Glutamatergic neuron (in vitro differentiated cells): ENCODE data around the gene PCID2. TPM values are rescaled to one million over a fixed set of nuclear protein-coding genes. Genes with fewer than 3 reads are reported as not detected.
"Not testable (repeated sequence)": the region's sequence is repeated elsewhere in the genome, so short reads cannot be mapped to it uniquely, and the experiment has no call there.

Experiments
- DNase-seq: peaks from one replicate; pipeline ENCODE4 v3.0.0; 2022
- H3K27ac Mint-ChIP-seq: one replicate; pipeline ENCODE4 v1.8.0; 2020; ENCODE audit warnings: mild to moderate bottlenecking, mixed read lengths, inconsistent platforms; ENCODE audit not compliant: unreplicated experiment
- H3K27me3 Mint-ChIP-seq: one replicate; pipeline ENCODE4 v1.8.0; 2020; ENCODE audit warnings: mild to moderate bottlenecking, moderate library complexity, mixed read lengths, inconsistent platforms; ENCODE audit not compliant: unreplicated experiment
- H3K36me3 Mint-ChIP-seq: one replicate; pipeline ENCODE4 v1.8.0; 2020; ENCODE audit warnings: mild to moderate bottlenecking, mixed read lengths, inconsistent platforms; ENCODE audit not compliant: unreplicated experiment
- H3K4me1 Mint-ChIP-seq: one replicate; pipeline ENCODE4 v1.8.0; 2020; ENCODE audit warnings: mild to moderate bottlenecking, low read depth, mixed read lengths, inconsistent platforms; ENCODE audit not compliant: unreplicated experiment
- H3K4me3 Mint-ChIP-seq: one replicate; pipeline ENCODE4 v1.8.0; 2020; ENCODE audit warnings: mild to moderate bottlenecking, mixed read lengths, inconsistent platforms; ENCODE audit not compliant: unreplicated experiment
- H3K9me3 Mint-ChIP-seq: one replicate; pipeline ENCODE4 v1.8.0; 2020; ENCODE audit warnings: mild to moderate bottlenecking, moderate library complexity, mixed read lengths, inconsistent platforms; ENCODE audit not compliant: unreplicated experiment
- long read RNA-seq: library from polyadenylated mRNA; unstranded; transcript quantifications from one replicate; pipeline ENCODE4 v2.0.0, GENCODE V29; 2020; ENCODE audit not compliant: unreplicated experiment
- total RNA-seq: library from RNA; stranded (reverse); fragmentation: NEBNext Ultra II Directional; extraction: Animal tissue kit (Norgen Biotek cat#: 25700); gene quantifications from one replicate; pipeline ENCODE4 v1.2.1, GENCODE V29; 2021; ENCODE audit not compliant: unreplicated experiment
- TF ChIP-seq, protein P1 (sequence below): fragments of 200-600 bp; sonication (generic); IDR thresholded peaks from one replicate; pipeline ENCODE4 v1.5.0; 2021; ENCODE audit not compliant: partially characterized antibody, unreplicated experiment

The PCID2 gene
- total RNA-seq, result 48.4 TPM
- long read RNA-seq, transcript PCID2-202 (14 exons, 1,898 nt), result major isoform, 22 of 40 reads
- long read RNA-seq, partial matches to known transcripts, result 1 of 40 reads
- long read RNA-seq, other reads (novel, unspliced or antisense), result 9 of 40 reads

DNA sequence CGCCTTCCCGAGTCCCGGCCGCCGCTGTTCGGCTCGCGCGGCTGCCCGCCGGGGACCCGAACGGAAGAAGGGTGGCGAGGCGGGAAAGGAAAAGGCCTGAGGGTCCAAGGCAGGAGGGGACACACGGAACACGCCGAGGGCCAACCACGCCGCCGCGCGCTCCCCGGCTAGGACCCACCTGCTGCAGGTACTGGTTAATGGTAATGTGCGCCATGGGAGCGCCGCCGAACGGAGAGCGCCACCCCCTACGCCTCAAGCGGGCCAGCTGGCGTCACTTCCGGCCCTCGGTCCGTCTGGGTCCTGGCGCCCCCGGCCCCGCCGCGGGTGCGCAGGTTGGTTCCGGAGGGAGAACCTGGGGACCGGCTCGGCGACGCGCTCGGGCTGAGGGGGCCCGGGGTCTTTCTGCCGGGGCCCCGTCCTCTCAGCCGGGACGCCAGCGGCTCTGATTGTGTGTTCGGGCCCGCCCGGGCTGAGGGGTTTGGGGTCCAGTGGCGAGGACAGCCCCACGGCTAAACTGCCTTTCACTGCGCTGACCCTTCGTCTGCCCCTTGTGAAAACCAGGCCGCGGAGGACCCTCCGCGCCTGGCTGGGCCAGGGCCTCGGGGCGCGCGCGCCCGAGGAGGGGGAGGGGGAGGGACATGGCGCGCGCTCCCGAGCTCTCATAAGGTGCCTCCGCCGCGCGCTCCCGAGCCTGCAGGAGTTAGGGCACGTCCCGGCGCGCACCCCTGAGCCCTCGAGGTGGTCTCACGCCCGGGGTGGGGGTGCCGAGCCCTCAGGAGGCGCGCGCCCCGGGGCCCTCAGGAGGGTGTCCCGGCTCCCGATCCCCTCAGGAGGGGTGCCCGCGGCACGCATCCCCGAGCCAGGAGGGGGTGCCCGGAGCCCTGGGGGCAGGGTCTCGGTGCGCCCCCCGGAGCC, at the start of gene PCID2:
PCID2 (minus strand) TSS at position 249 of the 915 bp plus-strand sequence; CDS start at position 214, 35 bp downstream.
- Mint-ChIP-seq H3K9me3 (peaks cover 10% of the 10 kb centered on the region), H3K27me3 (peaks cover 13% of the 10 kb centered on the region), H3K4me1 (peaks cover 20% of the 10 kb centered on the region), H3K4me3 (peak within 1 kb of the TSS; percentile 97), H3K36me3 (no peaks in the 10 kb centered on the region), H3K27ac (peak within 1 kb of the TSS; percentile 92)
- peak; percentile 90 for DNase-seq
- TF ChIP-seq, protein P1, sequence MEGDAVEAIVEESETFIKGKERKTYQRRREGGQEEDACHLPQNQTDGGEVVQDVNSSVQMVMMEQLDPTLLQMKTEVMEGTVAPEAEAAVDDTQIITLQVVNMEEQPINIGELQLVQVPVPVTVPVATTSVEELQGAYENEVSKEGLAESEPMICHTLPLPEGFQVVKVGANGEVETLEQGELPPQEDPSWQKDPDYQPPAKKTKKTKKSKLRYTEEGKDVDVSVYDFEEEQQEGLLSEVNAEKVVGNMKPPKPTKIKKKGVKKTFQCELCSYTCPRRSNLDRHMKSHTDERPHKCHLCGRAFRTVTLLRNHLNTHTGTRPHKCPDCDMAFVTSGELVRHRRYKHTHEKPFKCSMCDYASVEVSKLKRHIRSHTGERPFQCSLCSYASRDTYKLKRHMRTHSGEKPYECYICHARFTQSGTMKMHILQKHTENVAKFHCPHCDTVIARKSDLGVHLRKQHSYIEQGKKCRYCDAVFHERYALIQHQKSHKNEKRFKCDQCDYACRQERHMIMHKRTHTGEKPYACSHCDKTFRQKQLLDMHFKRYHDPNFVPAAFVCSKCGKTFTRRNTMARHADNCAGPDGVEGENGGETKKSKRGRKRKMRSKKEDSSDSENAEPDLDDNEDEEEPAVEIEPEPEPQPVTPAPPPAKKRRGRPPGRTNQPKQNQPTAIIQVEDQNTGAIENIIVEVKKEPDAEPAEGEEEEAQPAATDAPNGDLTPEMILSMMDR, result no peak

DNA sequence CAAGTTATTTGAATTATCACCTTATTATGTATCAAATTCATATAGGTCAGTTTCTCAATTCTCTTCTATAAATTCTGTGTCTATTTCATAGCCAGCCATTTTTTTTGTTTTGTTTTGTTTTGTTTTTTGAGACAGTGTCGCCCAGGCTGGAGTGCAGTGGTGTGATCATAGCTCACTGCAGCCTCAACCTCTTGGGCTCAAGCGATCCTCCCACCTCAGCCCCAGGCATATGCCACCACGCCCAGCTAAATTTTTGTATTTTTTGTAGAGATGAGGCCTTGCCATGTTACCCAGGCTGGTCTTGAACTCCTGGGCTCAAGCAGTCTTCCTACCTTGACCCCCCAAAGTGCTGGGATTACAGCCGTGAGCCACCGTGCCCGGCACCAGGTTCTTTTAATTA, 49.4 kb upstream of the PCID2 start:
- not testable (repeated sequence) for DNase-seq, H3K27me3 Mint-ChIP-seq, H3K36me3 Mint-ChIP-seq, H3K9me3 Mint-ChIP-seq, H3K27ac Mint-ChIP-seq, H3K4me1 Mint-ChIP-seq, H3K4me3 Mint-ChIP-seq

GRCh38 chr13:113252516-113253095, 44.1 kb upstream of the PCID2 start:
- no peaks in the 10 kb centered on the region for H3K27me3 Mint-ChIP-seq
- TF ChIP-seq, protein P1, result no peak
- H3K4me3 Mint-ChIP-seq, result no peak overlapping the region
- no peaks in the 10 kb centered on the region for H3K4me1 Mint-ChIP-seq
- peaks cover 4% of the 10 kb centered on the region for H3K36me3 Mint-ChIP-seq
- no peak for DNase-seq
- no peak overlapping the region for H3K27ac Mint-ChIP-seq
- H3K9me3 Mint-ChIP-seq, result peaks cover 1% of the 10 kb centered on the region

DNA sequence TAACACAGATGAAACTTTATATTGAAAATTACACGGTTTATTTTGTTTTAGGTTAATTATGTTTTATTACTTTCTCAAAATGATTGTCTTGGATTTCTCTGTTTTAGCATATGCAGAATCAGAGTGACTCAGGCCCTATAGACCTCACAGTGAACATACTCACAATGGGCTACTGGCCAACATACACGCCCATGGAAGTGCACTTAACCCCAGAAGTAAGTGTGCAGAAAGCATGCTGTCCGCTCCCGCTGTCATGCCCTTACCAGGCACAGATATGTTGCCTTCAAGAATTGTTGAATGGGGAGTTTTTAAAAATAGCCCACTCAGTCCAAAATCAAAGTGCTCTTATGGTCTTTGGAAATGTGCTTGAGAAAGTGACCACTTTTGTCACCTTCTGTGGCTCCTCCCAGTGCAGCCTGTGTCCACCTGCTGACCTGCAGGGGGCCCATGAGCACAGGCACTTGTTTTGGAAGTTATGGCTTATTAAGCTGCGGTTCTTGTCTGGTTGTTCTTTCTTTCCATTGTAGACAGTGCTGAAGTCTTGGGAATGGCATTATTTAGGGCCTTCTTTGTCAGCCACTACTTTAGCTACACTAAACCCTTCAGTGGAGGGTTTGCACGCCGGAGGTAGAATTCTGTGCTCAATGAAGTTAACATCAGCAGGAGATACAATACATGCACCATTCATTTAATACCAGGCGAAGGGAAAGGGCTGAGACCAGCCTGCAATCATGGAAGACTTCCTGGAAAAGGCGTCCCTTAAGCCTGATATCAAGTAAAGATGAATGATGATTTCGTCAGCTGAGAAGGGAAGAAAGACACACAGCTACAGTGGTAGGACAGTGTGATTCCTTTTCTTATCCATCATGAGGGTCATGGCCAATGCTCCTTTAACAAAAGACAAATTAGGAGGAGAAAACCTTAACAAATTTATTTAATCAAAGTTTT, 37.7 kb upstream of the PCID2 start:
- Mint-ChIP-seq H3K4me3 (no peak overlapping the region), H3K36me3 (no peaks in the 10 kb centered on the region), H3K27me3 (no peaks in the 10 kb centered on the region), H3K27ac (no peak overlapping the region), H3K9me3 (no peaks in the 10 kb centered on the region), H3K4me1 (no peaks in the 10 kb centered on the region)
- no peak for DNase-seq
- TF ChIP-seq, protein P1, result peak; percentile 11

DNA sequence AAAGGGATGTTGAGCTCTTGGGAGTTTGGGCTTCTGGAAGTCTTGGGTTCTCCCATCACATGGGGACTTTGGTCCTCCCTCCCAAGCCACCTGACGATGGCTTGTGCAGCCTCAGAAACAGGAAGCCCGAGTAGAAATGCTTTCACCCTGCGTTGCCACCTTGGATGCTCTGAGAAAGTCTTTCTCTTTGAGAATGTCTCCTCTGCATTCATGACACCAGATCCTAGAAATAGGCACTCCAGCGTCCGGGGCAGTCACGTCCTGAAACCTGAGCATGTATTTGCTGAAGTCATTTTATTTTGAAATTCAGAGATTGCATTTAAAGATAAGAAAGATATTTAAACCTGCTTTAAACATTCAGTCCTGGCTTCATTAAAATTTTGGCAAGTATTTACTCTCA, 35.4 kb upstream of the PCID2 start:
- no peaks in the 10 kb centered on the region for H3K36me3 Mint-ChIP-seq
- no peak overlapping the region for H3K4me3 Mint-ChIP-seq
- no peak overlapping the region for H3K27ac Mint-ChIP-seq
- TF ChIP-seq, protein P1, result no peak
- H3K9me3 Mint-ChIP-seq, result no peaks in the 10 kb centered on the region
- no peaks in the 10 kb centered on the region for H3K4me1 Mint-ChIP-seq
- DNase-seq, result no peak
- H3K27me3 Mint-ChIP-seq, result no peaks in the 10 kb centered on the region

GRCh38 chr13:113241623-113242022, 33.2 kb upstream of the PCID2 start:
- H3K27me3 Mint-ChIP-seq, H3K9me3 Mint-ChIP-seq, H3K36me3 Mint-ChIP-seq, H3K4me1 Mint-ChIP-seq, H3K27ac Mint-ChIP-seq, H3K4me3 Mint-ChIP-seq, DNase-seq: not testable (repeated sequence)
